AG09319 (cell line): ENCODE results near the gene HS1BP3.

Experiments used
- DNase-seq: peaks from one replicate; pipeline ENCODE4 v3.0.0-alpha.2; 2010; ENCODE audit warnings: low read depth; ENCODE audit errors: extremely low read depth
- CTCF ChIP-seq: IDR thresholded peaks from 2 replicates; pipeline ENCODE4 v1.5.1; 2011; ENCODE audit warnings: low read depth, mild to moderate bottlenecking, inconsistent platforms, low read length, moderate library complexity

Gene HS1BP3

GRCh38 chr2:20691076-20691734, 40.3 kb upstream of the HS1BP3 start:
- DNase-seq = no peak
- TF ChIP-seq CTCF = no peak

GRCh38 chr2:20689428-20690264, 38.7 kb upstream of the HS1BP3 start:
- no peak for DNase-seq
- TF ChIP-seq CTCF = no peak

- DNase-seq = no peak
- TF ChIP-seq CTCF = no peak
These were observed 36.4 kb upstream of the HS1BP3 start for GRCh38 chr2:20687260-20687832.

GRCh38 chr2:20684581-20685063, 33.7 kb upstream of the HS1BP3 start:
- TF ChIP-seq CTCF = no peak
- DNase-seq = no peak

- peak; percentile 60 for TF ChIP-seq CTCF
- no peak for DNase-seq
These were observed 31.4 kb upstream of the HS1BP3 start for GRCh38 chr2:20682167-20682920.

GRCh38 chr2:20680744-20681375, 30.0 kb upstream of the HS1BP3 start:
- no peak for TF ChIP-seq CTCF
- no peak for DNase-seq
